CD14-positive monocyte (primary cell): ENCODE results near the gene GPR68. TPM values are rescaled to one million over a fixed set of nuclear protein-coding genes. Genes with fewer than 3 reads are reported as not detected.

Experiments
- polyA plus RNA-seq, 3 donors: library from polyadenylated mRNA; depleted of rRNA in 1 of 3; unstranded in 2 of 3; stranded (reverse) in 1 of 3; fragments of 300-500 nt in 2 of 3; fragments of >200 nt in 1 of 3; fragmentation: Illumina TruSeq in 2 of 3; gene quantifications; 1 replicate in 2 of 3; 2 replicates in 1 of 3; pipeline ENCODE4 v1.2.3, GENCODE V29; 2012 to 2021

GPR68 gene
- polyA plus RNA-seq, 3 donors: 0.05 to 0.07 TPM; not detected in 1

Other genes starting within 250 kb of the GPR68 start
- gene RPS6KA5, start 184.1 kb downstream of the GPR68 start, polyA plus RNA-seq: 10 to 100 TPM in 1 of 3 donors, 1 to 10 TPM in 2; 4.4 to 10.1 (median 7.9) TPM
- 10 to 100 TPM; 54.9 to 88.4 (median 66.0) TPM for gene DGLUCY, start 130.6 kb downstream of the GPR68 start, polyA plus RNA-seq
- gene CCDC88C, start 173.1 kb upstream of the GPR68 start, polyA plus RNA-seq: 10 to 100 TPM; 11.6 to 69.7 (median 12.3) TPM